B cell (primary cell): Measurements from ENCODE around the gene IER5L. TPM values are rescaled to one million over a fixed set of nuclear protein-coding genes. Genes with fewer than 3 reads are reported as not detected.
"Not testable (repeated sequence)": the region's sequence is repeated elsewhere in the genome, so short reads cannot be mapped to it uniquely, and the experiment has no call there.

Experiments
- ATAC-seq: fragments of 200-7000 bp; cut with Tn5 transposase; one replicate; pipeline ENCODE4 v1.10.0; 2021; ENCODE audit warnings: low read depth, mild to moderate bottlenecking, moderate number of reproducible peaks, moderate library complexity
- CTCF ChIA-PET: fragments of 350-600 bp; sonication (Branson Sonifier 250); formaldehyde crosslinking; loops from one replicate; lab custom pipeline; 2021; ENCODE audit warnings: antibody characterized with exemption, inconsistent platforms; lab: Charles Lee
- POLR2A ChIA-PET: fragments of 350-600 bp; sonication (Branson Sonifier 250); formaldehyde crosslinking; loops from one replicate; lab custom pipeline; 2021; ENCODE audit warnings: antibody characterized with exemption; lab: Charles Lee
- DNase-seq: peaks from one replicate; pipeline ENCODE4 v3.0.0; 2013
- H2AFZ ChIP-seq: 2 replicates; pipeline ENCODE4 v1.6.1; 2012; ENCODE audit warnings: mild to moderate bottlenecking, low read depth, low read length; ENCODE audit not compliant: insufficient read depth, poor library complexity, severe bottlenecking
- H3K27ac ChIP-seq, 2 donors: 1 replicate in 1 of 2; 2 replicates in 1 of 2; pipeline ENCODE4 v1.5.1; 2012 to 2013; ENCODE audit warnings: low read length in 2 of 2, mild to moderate bottlenecking in 2 of 2, moderate library complexity in 1 of 2
- H3K27me3 ChIP-seq, 4 experiments: fragments of 200-600 bp in 1 of 4; sonication (generic) in 1 of 4; replicated peaks in 1 of 4; 1 replicate in 2 of 4; 2 replicates in 2 of 4; pipeline versions ENCODE4 v1.6.1 to v1.7.0; 2013 to 2016; ENCODE audit warnings: low read length in 3 of 4, mild to moderate bottlenecking in 2 of 4, mixed read lengths in 1 of 4, moderate library complexity in 1 of 4; ENCODE audit not compliant: insufficient read depth in 4 of 4, control insufficient read depth in 3 of 4; ENCODE audit errors: control extremely low read depth in 1 of 4
- H3K36me3 ChIP-seq, 2 experiments: replicated peaks in 1 of 2; 1 replicate in 1 of 2; 2 replicates in 1 of 2; pipeline versions ENCODE4 v1.6.1 to v1.7.1; 2013; ENCODE audit warnings: low read length in 1 of 2; ENCODE audit not compliant: insufficient read depth in 2 of 2, control insufficient read depth in 1 of 2; ENCODE audit errors: control extremely low read depth in 1 of 2, extremely low read depth in 1 of 2
- H3K4me1 ChIP-seq, 2 donors: fragments of 200-600 bp in 1 of 2; sonication (generic) in 1 of 2; 1 replicate in 1 of 2; 2 replicates in 1 of 2; pipeline versions ENCODE4 v1.5.1 to v1.6.1; 2013 to 2017; ENCODE audit warnings: low read length in 2 of 2; ENCODE audit not compliant: control insufficient read depth in 2 of 2, insufficient read depth in 2 of 2
- H3K4me2 ChIP-seq: replicated peaks from 2 replicates; pipeline ENCODE3; 2012; ENCODE audit warnings: mild to moderate bottlenecking, low read depth, low read length; ENCODE audit not compliant: poor library complexity, severe bottlenecking
- H3K4me3 ChIP-seq, 5 experiments: fragments of 200-600 bp in 1 of 5; sonication (generic) in 1 of 5; 1 replicate in 3 of 5; 2 replicates in 2 of 5; pipeline versions ENCODE4 v1.5.1 to v1.7.0; 2011 to 2016; ENCODE audit warnings: low read length in 4 of 5, mild to moderate bottlenecking in 4 of 5, low read depth in 2 of 5, control low read depth in 1 of 5, moderate library complexity in 1 of 5; ENCODE audit not compliant: insufficient read depth in 1 of 5; ENCODE audit errors: control extremely low read depth in 1 of 5, extremely low read depth in 1 of 5
- H3K79me2 ChIP-seq: fragments of 200-600 bp; sonication (generic); one replicate; pipeline ENCODE4 v1.6.0; 2016; ENCODE audit warnings: low read length; ENCODE audit not compliant: control insufficient read depth, insufficient read depth
- H3K9ac ChIP-seq: fragments of 200-600 bp; sonication (generic); 2 replicates; pipeline ENCODE4 v1.6.1; 2017; ENCODE audit warnings: mild to moderate bottlenecking, low read length, moderate library complexity
- H3K9me3 ChIP-seq, 3 donors: one replicate each; pipeline versions ENCODE4 v1.6.1 to v1.7.1; 2013; ENCODE audit warnings: low read length in 2 of 3; ENCODE audit not compliant: control insufficient read depth in 2 of 3, insufficient read depth in 1 of 3; ENCODE audit errors: control extremely low read depth in 1 of 3
- H4K20me1 ChIP-seq: 2 replicates; pipeline ENCODE4 v1.6.0; 2012; ENCODE audit warnings: mild to moderate bottlenecking, low read length; ENCODE audit not compliant: insufficient read depth, control insufficient read depth, poor library complexity, severe bottlenecking
- H3K27ac Mint-ChIP-seq: one replicate; pipeline ENCODE4 v1.8.0; 2021; ENCODE audit warnings: mixed read lengths
- H3K27me3 Mint-ChIP-seq: one replicate; pipeline ENCODE4 v1.8.0; 2021; ENCODE audit warnings: mixed read lengths
- H3K4me1 Mint-ChIP-seq: one replicate; pipeline ENCODE4 v1.8.0; 2021; ENCODE audit warnings: mixed read lengths
- H3K4me3 Mint-ChIP-seq: one replicate; pipeline ENCODE4 v1.8.0; 2021; ENCODE audit warnings: mixed read lengths
- H3K9me3 Mint-ChIP-seq: one replicate; pipeline ENCODE4 v1.8.0; 2022; ENCODE audit warnings: mixed read lengths; ENCODE audit not compliant: insufficient read depth
- EZH2 ChIP-seq: IDR thresholded peaks from 2 replicates; pipeline ENCODE4 v1.6.1; 2012; ENCODE audit warnings: borderline replicate concordance, low read depth, mild to moderate bottlenecking, moderate library complexity, low read length; ENCODE audit not compliant: insufficient read depth, poor library complexity, severe bottlenecking
- WGBS: methylation state at CpG from one replicate; pipeline ENCODE4 v1.1.5; 2013; ENCODE audit warnings: missing lambda C conversion rate; ENCODE audit not compliant: insufficient coverage; 5-methylcytosine and 5-hydroxymethylcytosine counted together
- intact Hi-C: fragments of 100-400 bp; cut with micrococcal nuclease; formaldehyde crosslinking; loops from one replicate; pipeline ENCODE4 v1.10.0; 2022
- polyA plus RNA-seq: library from polyadenylated mRNA; depleted of rRNA; stranded (reverse); fragments of >200 nt; gene quantifications from 2 replicates; pipeline ENCODE4 v1.2.3, GENCODE V29; 2012
- total RNA-seq, 2 donors: library from RNA; stranded (reverse); fragments of 120-200 nt in 1 of 2; gene quantifications; 1 replicate in 1 of 2; 2 replicates in 1 of 2; pipeline versions ENCODE4 v1.2.3 to v1.2.4, GENCODE V29; 2013 to 2022
- TF ChIP-seq, protein P1 (sequence below): fragments of 200-600 bp; IDR thresholded peaks from one replicate; pipeline ENCODE4 v1.8.0; 2022; ENCODE audit warnings: antibody characterized with exemption, mild to moderate bottlenecking

IER5L gene
- total and polyA plus RNA-seq, 2 donors (not counting 1 experiment from before 2014, with no cell fraction given) = 1.5 to 12.9 TPM

DNA sequence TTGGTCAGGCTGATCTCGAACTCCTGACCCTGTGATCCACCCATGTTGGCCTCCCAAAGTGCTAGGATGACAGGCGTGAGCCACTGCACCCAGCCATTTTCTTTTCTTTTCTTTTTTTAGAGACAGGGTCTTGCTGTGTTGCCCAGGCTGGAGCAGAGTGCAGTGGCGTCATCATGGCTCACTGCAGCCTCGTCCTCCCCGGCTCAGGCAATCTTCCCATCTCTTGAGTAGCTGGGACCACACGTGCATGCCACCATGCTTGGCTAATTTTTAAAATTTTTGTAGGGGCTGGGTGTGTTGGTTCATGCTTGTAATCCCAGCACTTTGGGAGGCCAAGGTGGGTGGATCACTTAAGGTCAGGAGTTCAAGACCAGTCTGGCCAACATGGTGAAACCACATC lies 19.0 kb upstream of the IER5L start:
- 94% methylated on average over 6 of the region's 6 CpGs for WGBS
- peaks cover 29% of the 10 kb centered on the region for H3K27me3 Mint-ChIP-seq
- ATAC-seq, H3K27ac ChIP-seq, H3K4me1 ChIP-seq, H3K36me3 ChIP-seq, DNase-seq, H3K79me2 ChIP-seq, H3K27ac Mint-ChIP-seq, CTCF ChIA-PET, POLR2A ChIA-PET, H3K4me3 Mint-ChIP-seq, H3K9me3 Mint-ChIP-seq, H4K20me1 ChIP-seq, H3K4me2 ChIP-seq, intact Hi-C loops, H3K9ac ChIP-seq, H3K4me3 ChIP-seq, H2AFZ ChIP-seq, H3K4me1 Mint-ChIP-seq: not testable (repeated sequence)
- H3K9me3 ChIP-seq = peaks cover 0 to 22% (median 0%) of the 10 kb centered on the region in 3 donors
- H3K27me3 ChIP-seq = peaks cover 0 to 43% (median 10%) of the 10 kb centered on the region in 4 experiments

DNA sequence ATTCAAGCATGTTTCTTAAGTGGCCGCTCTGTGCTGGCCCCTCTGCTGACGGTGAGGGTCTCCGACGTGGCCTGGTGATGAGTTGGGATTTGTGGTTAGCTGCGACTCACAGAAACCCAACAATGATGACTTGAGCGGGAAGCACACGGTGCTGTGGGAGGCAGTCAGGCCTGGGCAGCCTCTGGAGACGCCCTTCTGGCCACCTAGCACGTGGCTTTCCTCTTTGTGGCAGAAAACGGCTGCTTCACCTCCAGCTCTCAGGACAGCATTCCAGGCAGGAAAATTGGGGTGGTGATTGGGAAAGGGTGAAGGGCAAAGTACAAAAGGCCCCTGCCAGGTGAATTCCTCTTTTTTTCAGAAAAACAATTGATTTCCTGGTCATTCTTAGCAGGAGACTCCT lies 17.5 kb upstream of the IER5L start:
- Histone ChIP-seq H2AFZ (no peak overlapping the region), H3K9ac (no peak overlapping the region), H3K4me3 (no peak overlapping the region), H4K20me1 (no peaks in the 10 kb centered on the region), H3K4me2 (no peak overlapping the region), H3K4me1 (no peaks in the 10 kb centered on the region), H3K27me3 (peaks cover 0 to 43% (median 10%) of the 10 kb centered on the region in 4 experiments), H3K27ac (no peak overlapping the region), H3K9me3 (peaks cover 0 to 28% (median 0%) of the 10 kb centered on the region in 3 donors), H3K79me2 (no peaks in the 10 kb centered on the region), H3K36me3 (no peaks in the 10 kb centered on the region)
- Mint-ChIP-seq H3K27ac (no peak overlapping the region), H3K4me1 (no peaks in the 10 kb centered on the region), H3K9me3 (no peaks in the 10 kb centered on the region), H3K4me3 (no peak overlapping the region), H3K27me3 (peaks cover 32% of the 10 kb centered on the region)
- TF ChIP-seq, protein P1, sequence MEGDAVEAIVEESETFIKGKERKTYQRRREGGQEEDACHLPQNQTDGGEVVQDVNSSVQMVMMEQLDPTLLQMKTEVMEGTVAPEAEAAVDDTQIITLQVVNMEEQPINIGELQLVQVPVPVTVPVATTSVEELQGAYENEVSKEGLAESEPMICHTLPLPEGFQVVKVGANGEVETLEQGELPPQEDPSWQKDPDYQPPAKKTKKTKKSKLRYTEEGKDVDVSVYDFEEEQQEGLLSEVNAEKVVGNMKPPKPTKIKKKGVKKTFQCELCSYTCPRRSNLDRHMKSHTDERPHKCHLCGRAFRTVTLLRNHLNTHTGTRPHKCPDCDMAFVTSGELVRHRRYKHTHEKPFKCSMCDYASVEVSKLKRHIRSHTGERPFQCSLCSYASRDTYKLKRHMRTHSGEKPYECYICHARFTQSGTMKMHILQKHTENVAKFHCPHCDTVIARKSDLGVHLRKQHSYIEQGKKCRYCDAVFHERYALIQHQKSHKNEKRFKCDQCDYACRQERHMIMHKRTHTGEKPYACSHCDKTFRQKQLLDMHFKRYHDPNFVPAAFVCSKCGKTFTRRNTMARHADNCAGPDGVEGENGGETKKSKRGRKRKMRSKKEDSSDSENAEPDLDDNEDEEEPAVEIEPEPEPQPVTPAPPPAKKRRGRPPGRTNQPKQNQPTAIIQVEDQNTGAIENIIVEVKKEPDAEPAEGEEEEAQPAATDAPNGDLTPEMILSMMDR = no peak
- TF ChIP-seq EZH2 = no peak
- WGBS = 94% methylated on average over 10 of the region's 10 CpGs
- intact Hi-C loops = no loop called here
- ATAC-seq (no peak), DNase-seq (no peak)
- ChIA-PET POLR2A (no interaction called here), CTCF (interaction anchor here (0.8 to 1.3 kb wide), 2 partner anchors 14 to 23 kb away, joined by 3 read pairs; no protein-coding TSS in a partner anchor)
